HepG2 (cell line): ENCODE results near the gene HK2. TPM values are rescaled to one million over a fixed set of nuclear protein-coding genes. Genes with fewer than 3 reads are reported as not detected.
"Not testable (repeated sequence)": the region's sequence is repeated elsewhere in the genome, so short reads cannot be mapped to it uniquely, and the experiment has no call there.

Experiments used
- ATAC-seq: fragments of 200-7000 bp; cut with Tn5 transposase; 3 replicates; pipeline ENCODE4 v1.9.1; 2020; ENCODE audit warnings: mild to moderate bottlenecking, moderate library complexity
- BruUV-seq: library from RNA; stranded (reverse); fragments of 400-500 nt; replicated peaks from 2 replicates; lab custom pipeline; 2021; lab: Mats Ljungman, UMichigan
- CTCF ChIA-PET: fragments of 300-600 bp; formaldehyde crosslinking; extraction: SDS; loops from one replicate; lab custom pipeline; 2021; ENCODE audit warnings: low total read pairs, inconsistent platforms, low intra/inter-chr PET ratio; lab: Yijun Ruan, JAX
- POLR2A ChIA-PET: fragments of 350-600 bp; sonication (Branson Sonifier 250); formaldehyde crosslinking; loops from one replicate; lab custom pipeline; 2020; ENCODE audit warnings: antibody characterized with exemption, inconsistent platforms; lab: Yijun Ruan, JAX
- DNase-seq: peaks from one replicate; pipeline ENCODE4 v3.0.0-alpha.2; 2015; ENCODE audit warnings: low spot score
- FAIRE-seq: peaks from 3 replicates; lab custom pipeline; 2011; peaks lifted over from hg19 to GRCh38; lab: Jason Lieb, UNC
- H2AFZ ChIP-seq: one replicate; pipeline ENCODE4 v1.6.1; 2011; ENCODE audit warnings: low read length, inconsistent platforms
- H3K27ac ChIP-seq: fragments of 300-600 bp; 3 replicates; pipeline ENCODE4 v1.8.0; 2011; ENCODE audit warnings: mixed run types, mild to moderate bottlenecking, mixed read lengths, low read length, inconsistent platforms; ENCODE audit not compliant: insufficient read depth; ENCODE audit errors: extremely low read length
- H3K27me3 ChIP-seq, 2 experiments: fragments of 200-600 bp in 1 of 2; 2 replicates in 1 of 2; 3 replicates in 1 of 2; pipeline versions ENCODE4 v1.6.0 to v1.8.0; 2011; ENCODE audit warnings: low read length in 2 of 2, mild to moderate bottlenecking in 2 of 2, moderate library complexity in 2 of 2, inconsistent platforms in 1 of 2; ENCODE audit not compliant: insufficient read depth in 2 of 2, control insufficient read depth in 1 of 2
- H3K36me3 ChIP-seq, 2 experiments: fragments of 200-600 bp in 1 of 2; replicated peaks in 1 of 2; 2 replicates in 1 of 2; 3 replicates in 1 of 2; pipeline versions ENCODE4 v1.5.1 to v1.8.0; 2011; ENCODE audit warnings: low read length in 2 of 2, inconsistent platforms in 1 of 2; ENCODE audit not compliant: insufficient read depth in 2 of 2, control insufficient read depth in 1 of 2
- H3K4me1 ChIP-seq: 2 replicates; pipeline ENCODE4 v1.5.1; 2012; ENCODE audit warnings: low read length, inconsistent platforms; ENCODE audit not compliant: insufficient read depth
- H3K4me2 ChIP-seq: 2 replicates; pipeline ENCODE4 v1.6.0; 2011; ENCODE audit warnings: low read depth, low read length, inconsistent platforms
- H3K4me3 ChIP-seq, 3 experiments: fragments of 200-600 bp in 1 of 3; sonication (generic), shearing (Covaris generic) in 1 of 3; replicated peaks in 1 of 3; 2 replicates each; pipeline ENCODE4 v1.5.1; 2011 to 2016; ENCODE audit warnings: low read length in 3 of 3, inconsistent platforms in 2 of 3, low read depth in 2 of 3, mild to moderate bottlenecking in 2 of 3, control low read depth in 1 of 3, mixed read lengths in 1 of 3; ENCODE audit not compliant: insufficient read depth in 1 of 3
- H3K79me2 ChIP-seq: one replicate; pipeline ENCODE4 v1.6.1; 2011; ENCODE audit warnings: low read length, inconsistent platforms; ENCODE audit not compliant: insufficient read depth
- H3K9ac ChIP-seq: 2 replicates; pipeline ENCODE4 v1.6.0; 2011; ENCODE audit warnings: mild to moderate bottlenecking, low read depth, low read length, inconsistent platforms; ENCODE audit not compliant: insufficient read depth
- H3K9me3 ChIP-seq: 2 replicates; pipeline ENCODE4 v1.5.1; 2012; ENCODE audit warnings: mild to moderate bottlenecking, low read length
- H4K20me1 ChIP-seq: 2 replicates; pipeline ENCODE4 v1.6.0; 2011; ENCODE audit warnings: inconsistent platforms, mild to moderate bottlenecking, low read length, moderate library complexity; ENCODE audit not compliant: insufficient read depth
- ARID2 ChIP-seq: sonication (generic); formaldehyde crosslinking; IDR thresholded peaks from 2 replicates; pipeline ENCODE4 v1.8.1; 2022; ENCODE audit warnings: mild to moderate bottlenecking, missing genetic modification reagents, borderline replicate concordance
- BRD4 ChIP-seq: sonication (generic); formaldehyde crosslinking; IDR thresholded peaks from 2 replicates; pipeline ENCODE4 v1.4.0; 2020; ENCODE audit warnings: missing genetic modification reagents
- GPN1 ChIP-seq: sonication (generic); formaldehyde crosslinking; IDR thresholded peaks from 2 replicates; pipeline ENCODE4 v1.5.1; 2020; ENCODE audit warnings: missing genetic modification reagents, borderline replicate concordance
- HNF4G ChIP-seq, 2 experiments: sonication (generic) in 1 of 2; formaldehyde crosslinking in 1 of 2; IDR thresholded peaks; 2 replicates each; pipeline versions ENCODE4 v1.4.0 to v1.6.1; 2011 to 2020; ENCODE audit warnings: borderline replicate concordance in 2 of 2, low read depth in 2 of 2, mild to moderate bottlenecking in 2 of 2, low read length in 1 of 2, missing genetic modification reagents in 1 of 2, moderate library complexity in 1 of 2
- MAZ ChIP-seq, 2 experiments: sonication (generic) in 1 of 2; formaldehyde crosslinking in 1 of 2; IDR thresholded peaks; 2 replicates each; pipeline versions ENCODE4 v1.5.0 to v1.6.1; 2012 to 2020; ENCODE audit warnings: low read depth in 2 of 2, mild to moderate bottlenecking in 2 of 2, borderline replicate concordance in 1 of 2, improper control_type of control experiment in 1 of 2, low read length in 1 of 2, missing genetic modification reagents in 1 of 2, moderate library complexity in 1 of 2
- ZC3H4 ChIP-seq: sonication (generic); formaldehyde crosslinking; IDR thresholded peaks from 2 replicates; pipeline ENCODE4 v1.4.0; 2020; ENCODE audit warnings: missing genetic modification reagents, borderline replicate concordance
- ZNF317 ChIP-seq: sonication (generic); formaldehyde crosslinking; IDR thresholded peaks from 2 replicates; pipeline ENCODE4 v1.5.0; 2020; ENCODE audit warnings: mild to moderate bottlenecking, missing genetic modification reagents
- ZNF333 ChIP-seq: sonication (generic); formaldehyde crosslinking; IDR thresholded peaks from 2 replicates; pipeline ENCODE4 v1.4.0; 2020; ENCODE audit warnings: mild to moderate bottlenecking, missing genetic modification reagents, borderline replicate concordance
- ZNF605 ChIP-seq: sonication (generic); formaldehyde crosslinking; IDR thresholded peaks from 2 replicates; pipeline ENCODE4 v1.8.0; 2022; ENCODE audit warnings: mild to moderate bottlenecking, missing genetic modification reagents
- ZNF703 ChIP-seq: sonication (generic); formaldehyde crosslinking; IDR thresholded peaks from 2 replicates; pipeline ENCODE4 v1.5.1; 2020; ENCODE audit warnings: missing genetic modification reagents, mild to moderate bottlenecking, moderate library complexity, borderline replicate concordance
- ZNF782 ChIP-seq: sonication (generic); formaldehyde crosslinking; IDR thresholded peaks from 2 replicates; pipeline ENCODE4 v1.4.0; 2020; ENCODE audit warnings: missing genetic modification reagents, mild to moderate bottlenecking, borderline replicate concordance
- WGBS: methylation state at CpG from one replicate; pipeline ENCODE4 v1.1.6; 2017; ENCODE audit warnings: low lambda C conversion rate; 5-methylcytosine and 5-hydroxymethylcytosine counted together
- in situ Hi-C: cut with HindIII; loops from 2 replicates; pipeline ENCODE4 v1.10.0; 2017; ENCODE audit warnings: low pct_unique_long_range_greater_than_20kb; ENCODE audit not compliant: extremely low pct_ligation_motif_present
- intact Hi-C: fragments of 100-400 bp; cut with micrococcal nuclease; formaldehyde crosslinking; loops from one replicate; pipeline ENCODE4 v1.10.0; 2022; ENCODE audit not compliant: unreplicated experiment
- polyA plus RNA-seq, 8 experiments: library from polyadenylated mRNA; depleted of rRNA in 3 of 8; stranded (reverse) in 7 of 8; unstranded in 1 of 8; fragments of >200 nt; fragmentation: Illumina TruSeq in 4 of 8; extraction: Trizol in 4 of 8; gene quantifications; 2 replicates each; pipeline versions ENCODE4 v1.2.1 to v1.2.3, GENCODE V29; 2011 to 2016; ENCODE audit warnings: low read depth in 4 of 8, missing spikeins in 1 of 8, mixed read lengths in 1 of 8; ENCODE audit not compliant: insufficient read depth in 1 of 8
- total RNA-seq, 5 experiments: library from RNA; depleted of rRNA; stranded (reverse); fragments of >200 nt; fragmentation: Illumina TruSeq; extraction: Trizol; gene quantifications; 2 replicates each; pipeline ENCODE4 v1.2.3, GENCODE V29; 2016; ENCODE audit warnings: low read depth in 1 of 5
- TF ChIP-seq, protein P1 (sequence below): IDR thresholded peaks from 2 replicates; pipeline ENCODE4 v1.6.1; 2016; ENCODE audit warnings: low read depth, borderline replicate concordance
- TF ChIP-seq, protein P2 (sequence below): sonication (generic); formaldehyde crosslinking; IDR thresholded peaks from 2 replicates; pipeline ENCODE4 v1.4.0; 2020; ENCODE audit warnings: missing genetic modification reagents
- TF ChIP-seq, protein P3 (sequence below): sonication (generic); formaldehyde crosslinking; IDR thresholded peaks from 2 replicates; pipeline ENCODE4 v1.4.0; 2020; ENCODE audit warnings: missing genetic modification reagents, borderline replicate concordance
- TF ChIP-seq, protein P4 (sequence below): sonication (generic); formaldehyde crosslinking; IDR thresholded peaks from 2 replicates; pipeline ENCODE4 v1.5.1; 2020; ENCODE audit warnings: missing genetic modification reagents, mild to moderate bottlenecking, borderline replicate concordance

Gene HK2
- total and polyA plus RNA-seq, 2 of the 13 experiments (the other 11 are each of a cell fraction or from before 2014, with no cell fraction given) = 13.2 to 101 TPM

DNA sequence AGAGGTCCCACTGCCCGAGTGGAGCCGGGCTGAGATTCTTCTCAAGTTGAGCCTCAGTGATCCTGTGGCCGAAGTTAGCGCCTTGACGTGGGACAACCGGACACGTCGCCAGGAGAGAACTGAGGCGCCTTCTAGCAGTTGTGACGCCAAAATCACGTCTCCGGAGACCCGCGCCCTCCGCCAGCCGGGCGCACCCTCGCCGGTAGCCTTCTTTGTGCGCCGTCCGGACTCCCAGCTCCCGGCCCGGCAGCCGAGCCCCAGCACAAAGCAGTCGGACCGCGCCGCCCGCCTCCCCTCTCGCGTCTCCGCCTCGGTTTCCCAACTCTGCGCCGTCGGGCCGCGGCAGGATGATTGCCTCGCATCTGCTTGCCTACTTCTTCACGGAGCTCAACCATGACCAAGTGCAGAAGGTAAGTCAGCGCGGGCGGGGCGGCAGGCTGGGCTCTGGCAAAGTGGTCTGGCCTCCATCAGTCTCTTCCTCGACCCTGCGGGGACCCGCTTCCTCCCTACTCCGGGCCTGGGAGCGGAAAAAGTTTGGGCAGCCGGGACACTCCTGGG is 386 bp downstream of the HK2 start:
- Histone ChIP-seq H3K4me3 (peak overlapping the region; percentile 87 to 99 (median 97)), H3K27ac (peak overlapping the region; percentile 71), H3K4me1 (peaks cover 60% of the 10 kb centered on the region), H3K4me2 (peak overlapping the region; percentile 88), H3K79me2 (peaks cover 56% of the 10 kb centered on the region), H4K20me1 (peaks cover 35% of the 10 kb centered on the region), H3K9ac (peak overlapping the region; percentile 83), H3K36me3 (peaks cover 6 to 11% of the 10 kb centered on the region in 2 experiments; a peak in 4 of 5 replicates)
- H2AFZ ChIP-seq; in situ Hi-C loops; CTCF ChIA-PET; intact Hi-C loops; H3K27me3 ChIP-seq; FAIRE-seq; DNase-seq; H3K9me3 ChIP-seq; TF ChIP-seq HNF4G, MAZ (IDR thresholded peaks at IDR 0.05; ENCODE audit: borderline replicate concordance, low read depth, low read length): not testable (repeated sequence)
- BruUV-seq = TSS peak; percentile 86
- peak; percentile 2 for ATAC-seq
- WGBS = under 1% methylated on average over 22 of the region's 51 CpGs
- POLR2A ChIA-PET = interaction anchor here (1.0 to 5.0 kb wide), 9 partner anchors 10 to 82 kb away, joined by 3 to 30 read pairs (median 4); no protein-coding TSS in a partner anchor
- TF ChIP-seq ZNF703 (CRISPR knock-in tag) (0 out of 2 replicates have a peak, but pooled peaks have one; percentile 66), ZNF317 (peak; percentile 7; the same call in 1 of the 2 replicates), HNF4G (CRISPR knock-in tag; IDR thresholded peaks at IDR 0.05; ENCODE audit: borderline replicate concordance, low read depth) (peak; percentile 12; the same call in 1 of the 2 replicates), ARID2 (CRISPR knock-in tag) (0 out of 2 replicates have a peak, but pooled peaks have one; percentile 11), MAZ (CRISPR knock-in tag; IDR thresholded peaks at IDR 0.05; ENCODE audit: low read depth) (peak; percentile 7; the same call in 1 of the 2 replicates), ZC3H4 (CRISPR knock-in tag) (0 out of 2 replicates have a peak, but pooled peaks have one; percentile 16), ZNF782 (CRISPR knock-in tag) (0 out of 2 replicates have a peak, but pooled peaks have one; percentile 16), BRD4 (CRISPR knock-in tag) (0 out of 2 replicates have a peak, but pooled peaks have one; percentile 52), GPN1 (CRISPR knock-in tag) (0 out of 2 replicates have a peak, but pooled peaks have one; percentile 4), ZNF333 (peak; percentile 22; the same call in 1 of the 2 replicates), ZNF605 (CRISPR knock-in tag) (0 out of 2 replicates have a peak, but pooled peaks have one; percentile 23)
- TF ChIP-seq, protein P1, sequence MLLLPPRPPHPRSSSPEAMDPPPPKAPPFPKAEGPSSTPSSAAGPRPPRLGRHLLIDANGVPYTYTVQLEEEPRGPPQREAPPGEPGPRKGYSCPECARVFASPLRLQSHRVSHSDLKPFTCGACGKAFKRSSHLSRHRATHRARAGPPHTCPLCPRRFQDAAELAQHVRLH (CRISPR knock-in tag) = 0 out of 2 replicates have a peak, but pooled peaks have one; percentile 1
- TF ChIP-seq, protein P2, sequence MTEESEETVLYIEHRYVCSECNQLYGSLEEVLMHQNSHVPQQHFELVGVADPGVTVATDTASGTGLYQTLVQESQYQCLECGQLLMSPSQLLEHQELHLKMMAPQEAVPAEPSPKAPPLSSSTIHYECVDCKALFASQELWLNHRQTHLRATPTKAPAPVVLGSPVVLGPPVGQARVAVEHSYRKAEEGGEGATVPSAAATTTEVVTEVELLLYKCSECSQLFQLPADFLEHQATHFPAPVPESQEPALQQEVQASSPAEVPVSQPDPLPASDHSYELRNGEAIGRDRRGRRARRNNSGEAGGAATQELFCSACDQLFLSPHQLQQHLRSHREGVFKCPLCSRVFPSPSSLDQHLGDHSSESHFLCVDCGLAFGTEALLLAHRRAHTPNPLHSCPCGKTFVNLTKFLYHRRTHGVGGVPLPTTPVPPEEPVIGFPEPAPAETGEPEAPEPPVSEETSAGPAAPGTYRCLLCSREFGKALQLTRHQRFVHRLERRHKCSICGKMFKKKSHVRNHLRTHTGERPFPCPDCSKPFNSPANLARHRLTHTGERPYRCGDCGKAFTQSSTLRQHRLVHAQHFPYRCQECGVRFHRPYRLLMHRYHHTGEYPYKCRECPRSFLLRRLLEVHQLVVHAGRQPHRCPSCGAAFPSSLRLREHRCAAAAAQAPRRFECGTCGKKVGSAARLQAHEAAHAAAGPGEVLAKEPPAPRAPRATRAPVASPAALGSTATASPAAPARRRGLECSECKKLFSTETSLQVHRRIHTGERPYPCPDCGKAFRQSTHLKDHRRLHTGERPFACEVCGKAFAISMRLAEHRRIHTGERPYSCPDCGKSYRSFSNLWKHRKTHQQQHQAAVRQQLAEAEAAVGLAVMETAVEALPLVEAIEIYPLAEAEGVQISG = peak; percentile 7; the same call in 1 of the 2 replicates
- TF ChIP-seq, protein P3, sequence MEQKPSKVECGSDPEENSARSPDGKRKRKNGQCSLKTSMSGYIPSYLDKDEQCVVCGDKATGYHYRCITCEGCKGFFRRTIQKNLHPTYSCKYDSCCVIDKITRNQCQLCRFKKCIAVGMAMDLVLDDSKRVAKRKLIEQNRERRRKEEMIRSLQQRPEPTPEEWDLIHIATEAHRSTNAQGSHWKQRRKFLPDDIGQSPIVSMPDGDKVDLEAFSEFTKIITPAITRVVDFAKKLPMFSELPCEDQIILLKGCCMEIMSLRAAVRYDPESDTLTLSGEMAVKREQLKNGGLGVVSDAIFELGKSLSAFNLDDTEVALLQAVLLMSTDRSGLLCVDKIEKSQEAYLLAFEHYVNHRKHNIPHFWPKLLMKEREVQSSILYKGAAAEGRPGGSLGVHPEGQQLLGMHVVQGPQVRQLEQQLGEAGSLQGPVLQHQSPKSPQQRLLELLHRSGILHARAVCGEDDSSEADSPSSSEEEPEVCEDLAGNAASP = 0 out of 2 replicates have a peak, but pooled peaks have one; percentile 3
- TF ChIP-seq, protein P4, sequence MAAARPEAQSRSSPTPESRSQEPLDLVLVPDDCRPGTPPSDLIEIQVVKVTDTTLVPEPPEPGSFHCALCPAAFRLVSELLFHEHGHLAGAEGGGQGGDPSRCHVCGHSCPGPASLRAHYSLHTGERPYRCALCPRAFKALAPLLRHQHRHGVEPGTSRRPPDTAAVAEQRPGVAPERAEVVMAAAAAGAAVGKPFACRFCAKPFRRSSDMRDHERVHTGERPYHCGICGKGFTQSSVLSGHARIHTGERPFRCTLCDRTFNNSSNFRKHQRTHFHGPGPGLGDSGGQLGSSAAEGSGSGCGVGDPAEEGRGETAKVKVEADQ = peak; percentile 18; the same call in 1 of the 2 replicates
